Neuronal stem cell (in vitro differentiated cells): Measurements from ENCODE around the gene GPD2.
A peak's percentile ranks its signal among the peaks of the same experiment; 100 is the strongest.

Source experiments
- DNase-seq: peaks from one replicate; pipeline ENCODE4 v3.0.0-alpha.2; 2013; ENCODE audit warnings: low spot score
- H2AFZ ChIP-seq: one replicate; pipeline ENCODE4 v1.6.1; 2013; ENCODE audit warnings: mild to moderate bottlenecking, low read length, inconsistent platforms
- H2AK5ac ChIP-seq: 2 replicates; pipeline ENCODE4 v1.6.1; 2013; ENCODE audit warnings: low read depth, mild to moderate bottlenecking, inconsistent platforms, low read length, moderate library complexity, mixed read lengths
- H2BK120ac ChIP-seq: 2 replicates; pipeline ENCODE4 v1.6.1; 2013; ENCODE audit warnings: low read depth, mild to moderate bottlenecking, inconsistent platforms, low read length, moderate library complexity, mixed read lengths
- H2BK12ac ChIP-seq: one replicate; pipeline ENCODE4 v1.6.1; 2013; ENCODE audit warnings: low read length, inconsistent platforms
- H2BK15ac ChIP-seq: 2 replicates; pipeline ENCODE4 v1.6.1; 2013; ENCODE audit warnings: mild to moderate bottlenecking, low read length, inconsistent platforms, mixed read lengths
- H2BK5ac ChIP-seq: one replicate; pipeline ENCODE4 v1.6.1; 2013; ENCODE audit warnings: inconsistent platforms, mild to moderate bottlenecking, low read length, moderate library complexity
- H3K14ac ChIP-seq: one replicate; pipeline ENCODE4 v1.6.1; 2013; ENCODE audit warnings: low read length, inconsistent platforms
- H3K18ac ChIP-seq: 2 replicates; pipeline ENCODE4 v1.6.1; 2013; ENCODE audit warnings: low read length, inconsistent platforms
- H3K23ac ChIP-seq: 2 replicates; pipeline ENCODE4 v1.6.1; 2013; ENCODE audit warnings: low read depth, mild to moderate bottlenecking, mixed read lengths, low read length, inconsistent platforms; ENCODE audit not compliant: poor library complexity
- H3K27ac ChIP-seq: replicated peaks from 3 replicates; pipeline ENCODE4 v1.5.1; 2013; ENCODE audit warnings: low read length, inconsistent platforms
- H3K27me3 ChIP-seq, 3 experiments: 2 replicates each; pipeline ENCODE4 v1.6.1; 2013; ENCODE audit warnings: low read length in 3 of 3, mild to moderate bottlenecking in 2 of 3, inconsistent platforms in 1 of 3, low read depth in 1 of 3, mixed read lengths in 1 of 3, moderate library complexity in 1 of 3; ENCODE audit not compliant: control insufficient read depth in 3 of 3, insufficient read depth in 3 of 3
- H3K36me3 ChIP-seq, 2 donors: replicated peaks in 1 of 2; 2 replicates each; pipeline ENCODE4 v1.6.1; 2013; ENCODE audit warnings: low read length in 2 of 2; ENCODE audit not compliant: control insufficient read depth in 2 of 2, insufficient read depth in 2 of 2
- H3K4ac ChIP-seq: 2 replicates; pipeline ENCODE4 v1.6.1; 2013; ENCODE audit warnings: inconsistent platforms, mild to moderate bottlenecking, low read length, moderate library complexity
- H3K4me1 ChIP-seq, 2 donors: 1 replicate in 1 of 2; 2 replicates in 1 of 2; pipeline ENCODE4 v1.6.1; 2013; ENCODE audit warnings: low read length in 2 of 2, low read depth in 1 of 2; ENCODE audit not compliant: control insufficient read depth in 2 of 2, insufficient read depth in 1 of 2
- H3K4me2 ChIP-seq: one replicate; pipeline ENCODE4 v1.6.1; 2013; ENCODE audit warnings: mild to moderate bottlenecking, low read length, inconsistent platforms; ENCODE audit not compliant: insufficient read depth, poor library complexity, severe bottlenecking
- H3K4me3 ChIP-seq, 2 donors: 2 replicates each; pipeline ENCODE4 v1.5.1; 2013; ENCODE audit warnings: low read length in 2 of 2, mild to moderate bottlenecking in 2 of 2, inconsistent platforms in 1 of 2, moderate library complexity in 1 of 2
- H3K79me1 ChIP-seq: one replicate; pipeline ENCODE4 v1.6.1; 2013; ENCODE audit warnings: low read depth, mild to moderate bottlenecking, inconsistent platforms, low read length, moderate library complexity
- H3K9ac ChIP-seq: one replicate; pipeline ENCODE4 v1.6.1; 2013; ENCODE audit warnings: mild to moderate bottlenecking, low read depth, low read length, inconsistent platforms; ENCODE audit not compliant: poor library complexity
- H3K9me3 ChIP-seq, 2 donors: replicated peaks in 1 of 2; 2 replicates each; pipeline versions ENCODE3 to v1.6.1; 2013; ENCODE audit warnings: low read length in 2 of 2, mild to moderate bottlenecking in 2 of 2, inconsistent platforms in 1 of 2, low read depth in 1 of 2, mixed read lengths in 1 of 2, moderate library complexity in 1 of 2; ENCODE audit not compliant: control insufficient read depth in 2 of 2, insufficient read depth in 1 of 2
- H4K8ac ChIP-seq: one replicate; pipeline ENCODE4 v1.6.1; 2013; ENCODE audit warnings: low read depth, mild to moderate bottlenecking, inconsistent platforms, low read length, moderate library complexity
- H4K91ac ChIP-seq: one replicate; pipeline ENCODE4 v1.6.1; 2013; ENCODE audit warnings: low read length, low read depth, mild to moderate bottlenecking, inconsistent platforms; ENCODE audit not compliant: poor library complexity
- WGBS, 2 donors: extraction: QIAGEN DNeasy Blood & Tissue Kit; methylation state at CpG; one replicate each; pipeline ENCODE4 v1.1.7; 2013; ENCODE audit warnings: missing lambda C conversion rate in 2 of 2, mixed read lengths in 1 of 2; ENCODE audit not compliant: insufficient read length in 2 of 2, insufficient replicate concordance in 1 of 2; ENCODE audit errors: extremely low coverage in 2 of 2; 5-methylcytosine and 5-hydroxymethylcytosine counted together

Gene GPD2

GRCh38 chr2:156589381-156590079 is 153.4 kb downstream of the GPD2 start:
- H3K9me3 ChIP-seq, result no peaks in the 10 kb centered on the region
- no peak overlapping the region for H3K4me3 ChIP-seq
- H3K4me2 ChIP-seq, result no peak overlapping the region
- H3K27me3 ChIP-seq, result no peaks in the 10 kb centered on the region
- no peak overlapping the region for H4K8ac ChIP-seq
- no peak overlapping the region for H2AFZ ChIP-seq
- no peak overlapping the region for H3K23ac ChIP-seq
- no CpG with 5 or more reads among the region's 10 CpGs for WGBS, 2 donors
- no peak overlapping the region for H2BK120ac ChIP-seq
- no peak overlapping the region for H2BK5ac ChIP-seq
- no peak overlapping the region for H3K18ac ChIP-seq
- H2BK12ac ChIP-seq, result no peak overlapping the region
- no peak overlapping the region for H3K9ac ChIP-seq
- H3K14ac ChIP-seq, result no peak overlapping the region
- H3K4me1 ChIP-seq, result peaks cover 7 to 13% of the 10 kb centered on the region in 2 donors
- H3K79me1 ChIP-seq, result no peaks in the 10 kb centered on the region
- no peak for DNase-seq
- H3K27ac ChIP-seq, result no peak overlapping the region
- no peak overlapping the region for H4K91ac ChIP-seq
- H3K4ac ChIP-seq, result no peak overlapping the region
- no peaks in the 10 kb centered on the region for H3K36me3 ChIP-seq
- no peak overlapping the region for H2BK15ac ChIP-seq
- no peak overlapping the region for H2AK5ac ChIP-seq

GRCh38 chr2:156590085-156590739 is 154.0 kb downstream of the GPD2 start:
- Histone ChIP-seq H3K14ac (no peak overlapping the region), H3K4ac (no peak overlapping the region), H3K18ac (no peak overlapping the region), H2BK12ac (no peak overlapping the region), H3K4me3 (no peak overlapping the region), H3K9ac (no peak overlapping the region), H3K27me3 (no peaks in the 10 kb centered on the region), H3K23ac (no peak overlapping the region), H4K8ac (no peak overlapping the region), H3K36me3 (no peaks in the 10 kb centered on the region), H2AK5ac (no peak overlapping the region), H2BK15ac (no peak overlapping the region), H3K4me1 (peaks cover 7 to 18% of the 10 kb centered on the region in 2 donors), H2BK5ac (no peak overlapping the region), H2BK120ac (no peak overlapping the region), H3K79me1 (no peaks in the 10 kb centered on the region), H4K91ac (no peak overlapping the region), H3K27ac (no peak overlapping the region), H3K4me2 (no peak overlapping the region), H2AFZ (no peak overlapping the region), H3K9me3 (no peaks in the 10 kb centered on the region)
- no peak for DNase-seq
- WGBS, 2 donors, result no CpG with 5 or more reads among the region's 2 CpGs

GRCh38 chr2:156592809-156593593 is 156.8 kb downstream of the GPD2 start:
- Histone ChIP-seq H3K4me1 (peaks cover 7 to 23% of the 10 kb centered on the region in 2 donors), H3K18ac (no peak overlapping the region), H2AK5ac (no peak overlapping the region), H4K8ac (no peak overlapping the region), H4K91ac (no peak overlapping the region), H3K27me3 (no peaks in the 10 kb centered on the region), H3K9ac (no peak overlapping the region), H3K23ac (no peak overlapping the region), H3K36me3 (no peaks in the 10 kb centered on the region), H3K79me1 (no peaks in the 10 kb centered on the region), H3K9me3 (no peaks in the 10 kb centered on the region), H2BK120ac (no peak overlapping the region), H2BK12ac (no peak overlapping the region), H3K4me3 (no peak overlapping the region), H2BK15ac (no peak overlapping the region), H3K4ac (no peak overlapping the region), H2BK5ac (no peak overlapping the region), H2AFZ (peak overlapping the region; percentile 75), H3K4me2 (peak overlapping the region; percentile 23), H3K27ac (no peak overlapping the region), H3K14ac (no peak overlapping the region)
- no CpG with 5 or more reads among the region's 8 CpGs for WGBS, 2 donors
- DNase-seq, result no peak

GRCh38 chr2:156593594-156593921 is 157.4 kb downstream of the GPD2 start:
- Histone ChIP-seq H3K79me1 (no peaks in the 10 kb centered on the region), H2BK120ac (no peak overlapping the region), H3K18ac (no peak overlapping the region), H2BK12ac (no peak overlapping the region), H3K14ac (no peak overlapping the region), H4K91ac (no peak overlapping the region), H2BK15ac (no peak overlapping the region), H3K9me3 (no peaks in the 10 kb centered on the region), H3K4ac (no peak overlapping the region), H3K4me2 (no peak overlapping the region), H3K27ac (no peak overlapping the region), H3K23ac (no peak overlapping the region), H3K27me3 (no peaks in the 10 kb centered on the region), H2AFZ (peak overlapping the region; percentile 75), H2BK5ac (no peak overlapping the region), H3K4me3 (no peak overlapping the region), H3K36me3 (no peaks in the 10 kb centered on the region), H4K8ac (no peak overlapping the region), H3K4me1 (peaks cover 7 to 23% of the 10 kb centered on the region in 2 donors), H2AK5ac (no peak overlapping the region), H3K9ac (no peak overlapping the region)
- no CpG with 5 or more reads among the region's 2 CpGs for WGBS, 2 donors
- no peak for DNase-seq
